ENCODE measurements around the gene ACAP3. TPM values are rescaled to one million over a fixed set of nuclear protein-coding genes. Genes with fewer than 3 reads are reported as not detected.
A peak's percentile ranks its signal among the peaks of the same experiment; 100 is the strongest.

The ACAP3 gene
- total RNA-seq, 1 donor from 2014 or later: 26.1 TPM

DNA sequence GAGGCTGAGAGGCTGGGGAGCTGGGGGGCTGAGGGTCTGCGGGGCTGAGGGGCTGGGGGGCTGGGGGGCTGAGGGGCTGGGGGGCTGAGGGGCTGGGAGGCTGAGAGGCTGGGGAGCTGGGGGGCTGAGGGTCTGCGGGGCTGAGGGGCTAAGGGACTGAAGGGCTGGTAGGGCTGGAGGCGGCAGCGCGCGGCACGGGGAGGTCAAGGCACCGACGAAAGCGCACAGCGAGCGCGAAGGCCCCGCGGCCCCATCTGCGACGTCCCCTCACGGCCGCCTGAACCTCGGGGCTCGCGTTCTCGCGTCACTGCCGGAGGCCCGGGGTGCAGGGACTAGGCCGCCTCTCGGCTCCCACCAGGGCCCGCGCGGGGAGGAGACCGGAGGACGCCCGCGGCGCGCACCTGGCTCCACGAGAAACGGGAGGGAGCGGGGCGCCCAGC lies 16.4 kb upstream of the ACAP3 start:
- peak overlapping the region; percentile 90 for H3K4me3 Mint-ChIP-seq
- ATAC-seq (ENCODE audit: low read depth) (no peak), DNase-seq (no peak)
- CTCF ChIA-PET: no interaction called here
- POLR2A ChIA-PET: interaction anchor here (0.6 to 1.3 kb wide), 2 partner anchors 51 to 506 kb away, joined by 4 to 5 read pairs; partner anchors contain the start of gene AURKAIP1
- H3K4me1 Mint-ChIP-seq: peaks cover 37% of the 10 kb centered on the region
- peaks cover 21% of the 10 kb centered on the region for H3K36me3 Mint-ChIP-seq (ENCODE audit: low read depth)
- no peaks in the 10 kb centered on the region for H3K9me3 Mint-ChIP-seq
- H3K27ac Mint-ChIP-seq: no peak overlapping the region
- TF ChIP-seq, protein P1, sequence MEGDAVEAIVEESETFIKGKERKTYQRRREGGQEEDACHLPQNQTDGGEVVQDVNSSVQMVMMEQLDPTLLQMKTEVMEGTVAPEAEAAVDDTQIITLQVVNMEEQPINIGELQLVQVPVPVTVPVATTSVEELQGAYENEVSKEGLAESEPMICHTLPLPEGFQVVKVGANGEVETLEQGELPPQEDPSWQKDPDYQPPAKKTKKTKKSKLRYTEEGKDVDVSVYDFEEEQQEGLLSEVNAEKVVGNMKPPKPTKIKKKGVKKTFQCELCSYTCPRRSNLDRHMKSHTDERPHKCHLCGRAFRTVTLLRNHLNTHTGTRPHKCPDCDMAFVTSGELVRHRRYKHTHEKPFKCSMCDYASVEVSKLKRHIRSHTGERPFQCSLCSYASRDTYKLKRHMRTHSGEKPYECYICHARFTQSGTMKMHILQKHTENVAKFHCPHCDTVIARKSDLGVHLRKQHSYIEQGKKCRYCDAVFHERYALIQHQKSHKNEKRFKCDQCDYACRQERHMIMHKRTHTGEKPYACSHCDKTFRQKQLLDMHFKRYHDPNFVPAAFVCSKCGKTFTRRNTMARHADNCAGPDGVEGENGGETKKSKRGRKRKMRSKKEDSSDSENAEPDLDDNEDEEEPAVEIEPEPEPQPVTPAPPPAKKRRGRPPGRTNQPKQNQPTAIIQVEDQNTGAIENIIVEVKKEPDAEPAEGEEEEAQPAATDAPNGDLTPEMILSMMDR (IDR thresholded peaks at IDR 0.05): no peak
- intact Hi-C loops (cut with micrococcal nuclease): loop anchor here (1.0 kb wide), 3 partner anchors 16 to 51 kb away; partner anchors contain the start of genes AURKAIP1, DVL1 and PUSL1
- no peaks in the 10 kb centered on the region for H3K27me3 Mint-ChIP-seq

DNA sequence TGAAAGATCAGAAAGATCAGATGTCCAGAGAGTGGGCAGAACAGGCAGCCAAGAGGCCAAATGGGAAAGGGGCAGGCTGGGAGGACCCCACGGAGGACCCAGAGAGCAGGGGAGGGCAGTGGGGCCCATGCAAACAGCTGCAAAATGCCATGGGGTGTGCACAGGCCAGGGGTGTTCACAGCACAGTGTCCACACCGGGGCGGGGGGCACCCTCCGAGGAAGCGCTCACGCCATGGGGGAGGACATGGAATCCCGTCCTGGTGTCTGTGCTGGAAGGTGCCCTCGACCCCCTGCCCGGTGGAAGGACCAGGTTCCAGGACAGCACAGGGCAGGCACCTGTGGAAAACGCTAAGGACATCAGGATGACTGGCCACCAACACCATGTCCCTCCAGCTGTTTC lies 15.2 kb upstream of the ACAP3 start:
- Mint-ChIP-seq H3K4me1 (peaks cover 37% of the 10 kb centered on the region), H3K27ac (no peak overlapping the region), H3K9me3 (no peaks in the 10 kb centered on the region), H3K36me3 (ENCODE audit: low read depth) (peaks cover 27% of the 10 kb centered on the region), H3K27me3 (no peaks in the 10 kb centered on the region), H3K4me3 (peak overlapping the region; percentile 86)
- DNase-seq (no peak), ATAC-seq (ENCODE audit: low read depth) (no peak)
- TF ChIP-seq, protein P1 (IDR thresholded peaks at IDR 0.05): no peak
- POLR2A ChIA-PET: interaction anchor here (1.3 kb wide), 1 partner anchor 52 kb away, joined by 5 read pairs; the partner anchor contains the start of gene AURKAIP1
- CTCF ChIA-PET: no interaction called here
- intact Hi-C loops (cut with micrococcal nuclease): no loop called here

DNA sequence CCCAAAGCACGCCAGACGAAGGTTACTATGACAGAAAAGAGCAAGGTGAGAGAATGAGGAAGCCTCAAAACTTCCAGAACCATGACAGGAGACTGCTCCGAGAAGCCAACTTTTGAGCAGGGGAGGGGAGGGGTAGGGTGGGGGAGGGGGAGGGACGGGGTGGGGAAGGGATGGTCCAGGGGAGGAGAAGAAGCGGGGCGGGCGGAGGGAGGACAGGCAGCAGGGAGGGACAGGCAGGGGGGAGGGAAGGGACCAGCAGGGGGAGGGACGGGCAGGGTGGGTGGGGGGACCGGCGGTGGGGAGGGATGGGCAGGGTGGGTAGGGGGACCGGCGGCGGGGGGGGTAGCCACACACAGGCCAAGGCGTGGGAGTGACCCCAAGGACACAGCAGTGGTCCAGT lies 14.7 kb upstream of the ACAP3 start:
- ChIA-PET CTCF (no interaction called here), POLR2A (no interaction called here)
- H3K27me3 Mint-ChIP-seq: no peaks in the 10 kb centered on the region
- TF ChIP-seq, protein P1 (IDR thresholded peaks at IDR 0.05): no peak
- no peaks in the 10 kb centered on the region for H3K9me3 Mint-ChIP-seq
- no peak for ATAC-seq (ENCODE audit: low read depth)
- intact Hi-C loops (cut with micrococcal nuclease): no loop called here
- H3K27ac Mint-ChIP-seq: no peak overlapping the region
- peaks cover 37% of the 10 kb centered on the region for H3K4me1 Mint-ChIP-seq
- no peak for DNase-seq
- H3K4me3 Mint-ChIP-seq: peak overlapping the region; percentile 66
- peaks cover 27% of the 10 kb centered on the region for H3K36me3 Mint-ChIP-seq (ENCODE audit: low read depth)

DNA sequence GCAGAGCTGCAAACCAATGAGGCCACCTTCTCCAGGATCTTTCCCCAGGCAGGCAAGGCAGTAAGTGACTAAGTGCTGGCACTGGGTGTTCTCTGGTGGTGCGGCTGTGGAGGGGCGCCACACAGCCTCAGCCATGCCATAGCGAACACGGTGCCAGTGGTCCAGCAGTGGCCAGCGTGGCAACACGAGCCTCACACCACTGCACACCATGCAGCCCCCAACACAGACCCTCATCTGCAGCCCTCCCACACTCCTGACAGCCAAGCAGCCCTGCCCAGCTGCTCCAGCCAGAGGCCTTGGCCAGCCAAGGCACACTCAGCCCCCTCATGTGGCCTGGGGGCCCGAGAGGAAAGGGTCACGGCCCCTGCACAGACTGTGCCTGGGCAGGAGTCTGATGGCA lies 13.7 kb upstream of the ACAP3 start:
- H3K27ac Mint-ChIP-seq: no peak overlapping the region
- POLR2A ChIA-PET: interaction anchor here (0.6 kb wide), 1 partner anchor 257 kb away, joined by 3 read pairs; no protein-coding TSS in a partner anchor

DNA sequence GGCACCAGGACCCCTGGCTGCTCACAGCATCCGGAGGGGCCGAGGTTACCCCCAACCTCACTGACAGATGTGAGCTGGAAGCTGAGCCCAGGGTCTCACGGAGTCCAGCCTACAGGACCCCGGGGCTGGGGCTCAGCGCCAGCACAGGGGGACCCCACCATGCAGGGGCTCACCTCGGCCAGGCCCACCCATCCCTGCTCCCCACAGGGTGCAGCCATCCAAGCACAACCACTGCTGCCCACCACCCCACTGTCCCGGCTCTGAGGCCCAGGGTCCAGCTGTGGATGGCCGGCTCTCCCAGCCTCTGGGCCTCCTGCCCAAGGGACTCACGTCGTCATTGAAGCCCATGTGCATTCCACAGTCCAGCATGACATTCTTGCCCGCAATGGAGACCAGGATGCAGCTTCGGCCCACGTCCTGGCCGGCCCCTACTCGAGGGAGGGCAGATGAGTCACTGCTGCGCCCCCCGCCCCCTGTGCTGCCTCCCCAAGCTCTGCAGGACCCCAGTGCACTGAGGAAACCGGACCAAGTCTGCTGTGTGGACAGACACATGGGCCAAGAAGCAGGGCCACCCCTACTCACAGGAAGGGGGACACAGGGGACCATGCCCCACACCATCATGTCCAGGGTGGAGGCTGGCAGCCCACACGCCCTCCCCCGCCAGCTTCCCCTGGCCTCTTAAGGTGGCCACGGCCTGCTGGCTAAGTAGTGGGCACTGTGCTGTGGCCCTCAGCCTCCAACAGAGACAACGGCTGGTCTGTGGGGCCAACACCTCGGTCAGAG lies 13.1 kb upstream of the ACAP3 start:
- DNase-seq (no peak), ATAC-seq (ENCODE audit: low read depth) (no peak)
- ChIA-PET POLR2A (no interaction called here), CTCF (no interaction called here)
- TF ChIP-seq, protein P1 (IDR thresholded peaks at IDR 0.05): no peak
- H3K36me3 Mint-ChIP-seq (ENCODE audit: low read depth): peaks cover 32% of the 10 kb centered on the region
- no peaks in the 10 kb centered on the region for H3K9me3 Mint-ChIP-seq
- no peak overlapping the region for H3K4me3 Mint-ChIP-seq
- H3K4me1 Mint-ChIP-seq: peaks cover 28% of the 10 kb centered on the region
- no peaks in the 10 kb centered on the region for H3K27me3 Mint-ChIP-seq
- intact Hi-C loops (cut with micrococcal nuclease): no loop called here
- H3K27ac Mint-ChIP-seq: no peak overlapping the region

More for the DNA sequence above, 13.7 kb upstream of the ACAP3 start:
- peaks cover 33% of the 10 kb centered on the region for H3K4me1 Mint-ChIP-seq
- no peaks in the 10 kb centered on the region for H3K27me3 Mint-ChIP-seq
- ATAC-seq (ENCODE audit: low read depth) (no peak), DNase-seq (no peak)
- H3K4me3 Mint-ChIP-seq: peak overlapping the region; percentile 15
- CTCF ChIA-PET: no interaction called here
- H3K36me3 Mint-ChIP-seq (ENCODE audit: low read depth): peaks cover 26% of the 10 kb centered on the region
- TF ChIP-seq, protein P1 (IDR thresholded peaks at IDR 0.05): no peak
- intact Hi-C loops (cut with micrococcal nuclease): no loop called here
- H3K9me3 Mint-ChIP-seq: no peaks in the 10 kb centered on the region

All from activated B cell treated with CpG ODN at 0.5 μM for 24 hours (primary cell).